Mucosa of stomach (tissue), 1 donor: ENCODE measurements around the gene RABAC1.
A peak's percentile ranks its signal among the peaks of the same experiment; 100 is the strongest.

Experiments used
- H3K27me3 ChIP-seq: one replicate; pipeline ENCODE4 v1.7.0; 2013; ENCODE audit warnings: mild to moderate bottlenecking, low read length; ENCODE audit not compliant: control insufficient read depth, insufficient read depth
- H3K36me3 ChIP-seq: one replicate; pipeline ENCODE4 v1.7.0; 2013; ENCODE audit warnings: low read length; ENCODE audit not compliant: control insufficient read depth, insufficient read depth
- H3K4me1 ChIP-seq: one replicate; pipeline ENCODE4 v1.7.0; 2013; ENCODE audit warnings: mild to moderate bottlenecking, low read length; ENCODE audit not compliant: control insufficient read depth, insufficient read depth
- H3K4me3 ChIP-seq: one replicate; pipeline ENCODE4 v1.7.0; 2013; ENCODE audit warnings: low read length
- H3K9ac ChIP-seq: one replicate; pipeline ENCODE4 v1.7.0; 2013; ENCODE audit warnings: mild to moderate bottlenecking, low read length, moderate library complexity
- H3K9me3 ChIP-seq: one replicate; pipeline ENCODE4 v1.7.0; 2013; ENCODE audit warnings: mild to moderate bottlenecking, low read length, moderate library complexity; ENCODE audit not compliant: control insufficient read depth
- donor health status: Pancreatic carcinoma.

The RABAC1 gene

GRCh38 chr19:41978470-41978869 is 19.3 kb upstream of the RABAC1 start:
- H3K4me1 ChIP-seq: no peaks in the 10 kb centered on the region
- H3K4me3 ChIP-seq: no peak overlapping the region
- H3K27me3 ChIP-seq: no peaks in the 10 kb centered on the region
- H3K9ac ChIP-seq: no peak overlapping the region
- H3K9me3 ChIP-seq: no peaks in the 10 kb centered on the region
- no peaks in the 10 kb centered on the region for H3K36me3 ChIP-seq

GRCh38 chr19:41977916-41978315 is 18.8 kb upstream of the RABAC1 start:
- H3K27me3 ChIP-seq: no peaks in the 10 kb centered on the region
- H3K36me3 ChIP-seq: no peaks in the 10 kb centered on the region
- no peaks in the 10 kb centered on the region for H3K4me1 ChIP-seq
- H3K9ac ChIP-seq: no peak overlapping the region
- H3K9me3 ChIP-seq: no peaks in the 10 kb centered on the region
- H3K4me3 ChIP-seq: no peak overlapping the region

- H3K27me3 ChIP-seq: no peaks in the 10 kb centered on the region
- H3K9ac ChIP-seq: no peak overlapping the region
- H3K9me3 ChIP-seq: no peaks in the 10 kb centered on the region
- no peaks in the 10 kb centered on the region for H3K36me3 ChIP-seq
- no peaks in the 10 kb centered on the region for H3K4me1 ChIP-seq
- H3K4me3 ChIP-seq: no peak overlapping the region
Observed at GRCh38 chr19:41974652-41975051, 15.5 kb upstream of the RABAC1 start.

- Histone ChIP-seq H3K4me1 (no peaks in the 10 kb centered on the region), H3K27me3 (peaks cover 5% of the 10 kb centered on the region), H3K9ac (no peak overlapping the region), H3K9me3 (no peaks in the 10 kb centered on the region), H3K36me3 (no peaks in the 10 kb centered on the region), H3K4me3 (no peak overlapping the region)
Observed at GRCh38 chr19:41971363-41971762, 12.2 kb upstream of the RABAC1 start.

GRCh38 chr19:41969772-41970458 is 10.8 kb upstream of the RABAC1 start:
- no peak overlapping the region for H3K9ac ChIP-seq
- no peaks in the 10 kb centered on the region for H3K4me1 ChIP-seq
- peaks cover 7% of the 10 kb centered on the region for H3K27me3 ChIP-seq
- no peaks in the 10 kb centered on the region for H3K36me3 ChIP-seq
- no peak overlapping the region for H3K4me3 ChIP-seq
- H3K9me3 ChIP-seq: no peaks in the 10 kb centered on the region

GRCh38 chr19:41968751-41969595 is 9.9 kb upstream of the RABAC1 start:
- no peak overlapping the region for H3K9ac ChIP-seq
- peaks cover 7% of the 10 kb centered on the region for H3K27me3 ChIP-seq
- H3K36me3 ChIP-seq: no peaks in the 10 kb centered on the region
- H3K4me3 ChIP-seq: no peak overlapping the region
- H3K9me3 ChIP-seq: no peaks in the 10 kb centered on the region
- H3K4me1 ChIP-seq: no peaks in the 10 kb centered on the region

- Histone ChIP-seq H3K4me3 (no peak overlapping the region), H3K4me1 (no peaks in the 10 kb centered on the region), H3K9ac (no peak overlapping the region), H3K9me3 (no peaks in the 10 kb centered on the region), H3K36me3 (no peaks in the 10 kb centered on the region), H3K27me3 (peaks cover 7% of the 10 kb centered on the region)
Observed at GRCh38 chr19:41967054-41967783, 8.1 kb upstream of the RABAC1 start.

- Histone ChIP-seq H3K27me3 (peaks cover 7% of the 10 kb centered on the region), H3K9ac (no peak overlapping the region), H3K36me3 (no peaks in the 10 kb centered on the region)
Observed at GRCh38 chr19:41965106-41965505, 6.0 kb upstream of the RABAC1 start.

GRCh38 chr19:41960973-41961372 is 1.9 kb upstream of the RABAC1 start:
- H3K9me3 ChIP-seq: no peaks in the 10 kb centered on the region
- H3K4me1 ChIP-seq: peaks cover 24% of the 10 kb centered on the region
- no peak overlapping the region for H3K9ac ChIP-seq
- H3K4me3 ChIP-seq: no peak overlapping the region
- no peaks in the 10 kb centered on the region for H3K36me3 ChIP-seq
- H3K27me3 ChIP-seq: no peaks in the 10 kb centered on the region

More at GRCh38 chr19:41965106-41965505, 6.0 kb upstream of the RABAC1 start:
- no peak overlapping the region for H3K4me3 ChIP-seq
- no peaks in the 10 kb centered on the region for H3K4me1 ChIP-seq
- no peaks in the 10 kb centered on the region for H3K9me3 ChIP-seq

- Histone ChIP-seq H3K27me3 (no peaks in the 10 kb centered on the region), H3K9ac (peak overlapping the region; percentile 92), H3K4me1 (peaks cover 30% of the 10 kb centered on the region), H3K9me3 (no peaks in the 10 kb centered on the region), H3K36me3 (no peaks in the 10 kb centered on the region), H3K4me3 (peak overlapping the region; percentile 81)
Observed at GRCh38 chr19:41958367-41959055, 610 bp downstream of the RABAC1 start.

- H3K9me3 ChIP-seq: no peaks in the 10 kb centered on the region
- peak overlapping the region; percentile 81 for H3K4me3 ChIP-seq
- H3K9ac ChIP-seq: peak overlapping the region; percentile 92
- no peaks in the 10 kb centered on the region for H3K27me3 ChIP-seq
- H3K36me3 ChIP-seq: no peaks in the 10 kb centered on the region
- H3K4me1 ChIP-seq: peaks cover 30% of the 10 kb centered on the region
Observed at GRCh38 chr19:41957838-41958366, 1.2 kb downstream of the RABAC1 start.
